HEK293 (cell line): ENCODE data around the gene ERICH6B.

Experiments used
- CTCF ChIA-PET: fragments of 350-600 bp; formaldehyde crosslinking; extraction: SDS; loops from one replicate; lab custom pipeline; 2021; ENCODE audit warnings: antibody characterized with exemption; lab: Yijun Ruan, JAX
- POLR2A ChIA-PET: fragments of 300-600 bp; formaldehyde crosslinking; extraction: SDS; loops from one replicate; lab custom pipeline; 2020; ENCODE audit warnings: antibody characterized with exemption, inconsistent platforms; lab: Yijun Ruan, JAX
- H3K27ac ChIP-seq: fragments of 200-500 bp; sonication (Bioruptor generic); 2 replicates; pipeline ENCODE4 v1.5.1; 2014; ENCODE audit warnings: low read depth, low read length, control low read depth, inconsistent platforms; ENCODE audit errors: extremely low read depth
- H3K36me3 ChIP-seq, 2 experiments: fragments of 200-500 bp in 1 of 2; sonication (Bioruptor generic) in 1 of 2; 1 replicate in 1 of 2; 2 replicates in 1 of 2; pipeline ENCODE4 v1.5.1; 2014 to 2017; ENCODE audit warnings: inconsistent platforms in 2 of 2, low read length in 2 of 2; ENCODE audit not compliant: control insufficient read depth in 2 of 2, insufficient read depth in 1 of 2
- H3K4me1 ChIP-seq: fragments of 200-500 bp; sonication (Bioruptor generic); 2 replicates; pipeline ENCODE4 v1.5.1; 2014; ENCODE audit warnings: mild to moderate bottlenecking, low read length, inconsistent platforms; ENCODE audit not compliant: control insufficient read depth, insufficient read depth
- H3K4me3 ChIP-seq: 2 replicates; pipeline ENCODE4 v1.5.1; 2011; ENCODE audit warnings: low read depth, mild to moderate bottlenecking, control low read depth, low read length, moderate library complexity
- H3K9me3 ChIP-seq: fragments of 200-500 bp; sonication (Bioruptor generic); 2 replicates; pipeline ENCODE4 v1.5.1; 2014; ENCODE audit warnings: low read depth, low read length, inconsistent platforms; ENCODE audit not compliant: control insufficient read depth, insufficient read depth
- GFI1B ChIP-seq: fragments of 450-650 bp; formaldehyde crosslinking; IDR thresholded peaks from 2 replicates; pipeline ENCODE4 v1.5.1; 2016; ENCODE audit warnings: missing biosample characterization, missing genetic modification characterization
- OVOL3 ChIP-seq: fragments of 450-650 bp; formaldehyde crosslinking; IDR thresholded peaks from 2 replicates; pipeline ENCODE4 v1.5.1; 2016; ENCODE audit warnings: missing biosample characterization, missing genetic modification characterization
- PBX3 ChIP-seq: sonication (generic); formaldehyde crosslinking; IDR thresholded peaks from 2 replicates; pipeline ENCODE4 v1.8.1; 2022; ENCODE audit warnings: mild to moderate bottlenecking, moderate library complexity, missing genetic modification reagents
- PRDM10 ChIP-seq: fragments of 450-650 bp; formaldehyde crosslinking; IDR thresholded peaks from 2 replicates; pipeline ENCODE4 v1.5.1; 2016; ENCODE audit warnings: missing biosample characterization, missing genetic modification characterization
- SCRT2 ChIP-seq: fragments of 450-650 bp; formaldehyde crosslinking; IDR thresholded peaks from 2 replicates; pipeline ENCODE4 v1.5.1; 2016; ENCODE audit warnings: missing biosample characterization, missing genetic modification characterization
- ZBTB1 ChIP-seq: fragments of 450-650 bp; formaldehyde crosslinking; IDR thresholded peaks from 2 replicates; pipeline ENCODE4 v1.5.1; 2016; ENCODE audit warnings: missing biosample characterization, missing genetic modification characterization
- ZBTB11 ChIP-seq: fragments of 450-650 bp; formaldehyde crosslinking; conservative IDR thresholded peaks from 2 replicates; pipeline ENCODE4 v1.5.1; 2016; ENCODE audit warnings: low read depth, missing biosample characterization, missing genetic modification characterization
- ZFP37 ChIP-seq: fragments of 450-650 bp; formaldehyde crosslinking; IDR thresholded peaks from 2 replicates; pipeline ENCODE4 v1.5.1; 2016; ENCODE audit warnings: missing biosample characterization, missing genetic modification characterization
- ZIC2 ChIP-seq: fragments of 450-650 bp; formaldehyde crosslinking; IDR thresholded peaks from 2 replicates; pipeline ENCODE4 v1.5.1; 2016; ENCODE audit warnings: missing biosample characterization, missing genetic modification characterization
- ZNF121 ChIP-seq: fragments of 450-650 bp; formaldehyde crosslinking; IDR thresholded peaks from 2 replicates; pipeline ENCODE4 v1.5.1; 2016; ENCODE audit warnings: missing biosample characterization, missing genetic modification characterization
- ZNF132 ChIP-seq: fragments of 450-650 bp; formaldehyde crosslinking; IDR thresholded peaks from 2 replicates; pipeline ENCODE4 v1.5.1; 2017; ENCODE audit warnings: missing biosample characterization, missing genetic modification characterization, borderline replicate concordance
- ZNF19 ChIP-seq: fragments of 450-650 bp; formaldehyde crosslinking; IDR thresholded peaks from 2 replicates; pipeline ENCODE4; 2016; ENCODE audit warnings: missing biosample characterization, missing genetic modification characterization, low read depth
- ZNF221 ChIP-seq: fragments of 450-650 bp; formaldehyde crosslinking; IDR thresholded peaks from 2 replicates; pipeline ENCODE4 v1.5.1; 2017; ENCODE audit warnings: missing biosample characterization, missing genetic modification characterization, borderline replicate concordance
- ZNF514 ChIP-seq: fragments of 450-650 bp; formaldehyde crosslinking; IDR thresholded peaks from 2 replicates; pipeline ENCODE4 v1.5.1; 2016; ENCODE audit warnings: missing biosample characterization, missing genetic modification characterization
- ZNF521 ChIP-seq: fragments of 450-650 bp; formaldehyde crosslinking; IDR thresholded peaks from 2 replicates; pipeline ENCODE4 v1.5.1; 2017; ENCODE audit warnings: missing biosample characterization, mild to moderate bottlenecking, missing genetic modification characterization
- ZNF555 ChIP-seq: fragments of 450-650 bp; formaldehyde crosslinking; conservative IDR thresholded peaks from 2 replicates; pipeline ENCODE4 v1.5.1; 2017; ENCODE audit warnings: missing biosample characterization, mild to moderate bottlenecking, missing genetic modification characterization, inconsistent platforms
- ZNF558 ChIP-seq: fragments of 450-650 bp; formaldehyde crosslinking; IDR thresholded peaks from 2 replicates; pipeline ENCODE4 v1.5.1; 2016; ENCODE audit warnings: missing biosample characterization, missing genetic modification characterization
- ZNF626 ChIP-seq: fragments of 450-650 bp; sonication (Bioruptor Pico); formaldehyde crosslinking; IDR thresholded peaks from 2 replicates; pipeline ENCODE4 v1.5.1; 2018; ENCODE audit warnings: missing biosample characterization, missing genetic modification characterization, inconsistent platforms
- ZNF654 ChIP-seq: fragments of 450-650 bp; formaldehyde crosslinking; IDR thresholded peaks from 2 replicates; pipeline ENCODE4 v1.5.1; 2016; ENCODE audit warnings: low read depth, missing biosample characterization, missing genetic modification characterization
- ZNF776 ChIP-seq: fragments of 450-650 bp; formaldehyde crosslinking; IDR thresholded peaks from 2 replicates; pipeline ENCODE4 v1.5.0; 2017; ENCODE audit warnings: missing biosample characterization, missing genetic modification characterization, borderline replicate concordance
- ZNF792 ChIP-seq: fragments of 450-650 bp; formaldehyde crosslinking; IDR thresholded peaks from 2 replicates; pipeline ENCODE4 v1.5.1; 2016; ENCODE audit warnings: missing biosample characterization, missing genetic modification characterization
- TF ChIP-seq, protein P1 (sequence below): fragments of 450-650 bp; formaldehyde crosslinking; IDR thresholded peaks from 2 replicates; pipeline ENCODE4 v1.5.1; 2017; ENCODE audit warnings: missing biosample characterization, missing genetic modification characterization

The ERICH6B gene

DNA sequence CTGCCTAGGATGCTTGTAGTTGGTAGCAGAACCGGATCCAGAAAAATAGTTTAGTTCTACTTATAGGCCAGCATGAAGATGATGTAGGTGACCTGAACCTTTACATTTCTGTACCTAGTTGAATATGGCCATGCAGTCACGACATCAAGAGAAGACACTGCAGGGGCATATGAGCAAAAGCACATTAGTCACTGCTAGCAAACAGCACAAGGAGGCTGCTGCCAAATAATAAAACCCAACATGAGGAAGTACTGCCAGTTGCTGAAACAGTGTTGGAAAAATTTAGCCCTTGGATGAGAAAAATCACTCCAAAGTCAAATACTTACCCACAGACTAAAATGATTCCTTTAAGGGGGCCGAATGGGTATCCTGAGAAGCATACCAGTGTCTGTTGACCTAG, 20.8 kb downstream of the ERICH6B start:
- Histone ChIP-seq H3K9me3 (no peaks in the 10 kb centered on the region), H3K36me3 (no peaks in the 10 kb centered on the region), H3K4me3 (no peak overlapping the region), H3K4me1 (no peaks in the 10 kb centered on the region), H3K27ac (no peak overlapping the region)
- ChIA-PET POLR2A (no interaction called here), CTCF (no interaction called here)
- no peak for TF ChIP-seq ZNF19 (tag by site-specific recombination)
- no peak for TF ChIP-seq OVOL3 (tag by site-specific recombination)
- TF ChIP-seq ZIC2 (tag by site-specific recombination): no peak
- no peak for TF ChIP-seq ZNF132 (tag by site-specific recombination)
- TF ChIP-seq ZNF558 (tag by site-specific recombination): no peak
- TF ChIP-seq SCRT2 (tag by site-specific recombination): no peak
- no peak for TF ChIP-seq ZNF654
- no peak for TF ChIP-seq PBX3 (CRISPR knock-in tag)
- TF ChIP-seq ZFP37: no peak
- TF ChIP-seq, protein P1, sequence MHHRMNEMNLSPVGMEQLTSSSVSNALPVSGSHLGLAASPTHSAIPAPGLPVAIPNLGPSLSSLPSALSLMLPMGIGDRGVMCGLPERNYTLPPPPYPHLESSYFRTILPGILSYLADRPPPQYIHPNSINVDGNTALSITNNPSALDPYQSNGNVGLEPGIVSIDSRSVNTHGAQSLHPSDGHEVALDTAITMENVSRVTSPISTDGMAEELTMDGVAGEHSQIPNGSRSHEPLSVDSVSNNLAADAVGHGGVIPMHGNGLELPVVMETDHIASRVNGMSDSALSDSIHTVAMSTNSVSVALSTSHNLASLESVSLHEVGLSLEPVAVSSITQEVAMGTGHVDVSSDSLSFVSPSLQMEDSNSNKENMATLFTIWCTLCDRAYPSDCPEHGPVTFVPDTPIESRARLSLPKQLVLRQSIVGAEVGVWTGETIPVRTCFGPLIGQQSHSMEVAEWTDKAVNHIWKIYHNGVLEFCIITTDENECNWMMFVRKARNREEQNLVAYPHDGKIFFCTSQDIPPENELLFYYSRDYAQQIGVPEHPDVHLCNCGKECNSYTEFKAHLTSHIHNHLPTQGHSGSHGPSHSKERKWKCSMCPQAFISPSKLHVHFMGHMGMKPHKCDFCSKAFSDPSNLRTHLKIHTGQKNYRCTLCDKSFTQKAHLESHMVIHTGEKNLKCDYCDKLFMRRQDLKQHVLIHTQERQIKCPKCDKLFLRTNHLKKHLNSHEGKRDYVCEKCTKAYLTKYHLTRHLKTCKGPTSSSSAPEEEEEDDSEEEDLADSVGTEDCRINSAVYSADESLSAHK (tag by site-specific recombination): no peak
- no peak for TF ChIP-seq ZNF792 (tag by site-specific recombination)
- no peak for TF ChIP-seq ZNF555 (tag by site-specific recombination)
- TF ChIP-seq ZNF626 (tag by site-specific recombination): no peak
- no peak for TF ChIP-seq ZNF221 (tag by site-specific recombination)
- no peak for TF ChIP-seq ZBTB1

- Histone ChIP-seq H3K9me3 (no peaks in the 10 kb centered on the region), H3K27ac (no peak overlapping the region), H3K36me3 (no peaks in the 10 kb centered on the region), H3K4me3 (no peak overlapping the region), H3K4me1 (no peaks in the 10 kb centered on the region)
- ChIA-PET POLR2A (no interaction called here), CTCF (no interaction called here)
- TF ChIP-seq PRDM10: no peak
- TF ChIP-seq, all 188 proteins: peak for 0
Measured at GRCh38 chr13:45594227-45594626, 21.3 kb downstream of the ERICH6B start.

- Histone ChIP-seq H3K9me3 (no peaks in the 10 kb centered on the region), H3K27ac (no peak overlapping the region), H3K4me1 (no peaks in the 10 kb centered on the region), H3K4me3 (no peak overlapping the region), H3K36me3 (no peaks in the 10 kb centered on the region)
- CTCF ChIA-PET: no interaction called here
- POLR2A ChIA-PET: no interaction called here
- TF ChIP-seq ZNF514 (no peak), ZNF521 (tag by site-specific recombination) (no peak), GFI1B (tag by site-specific recombination) (no peak), ZNF121 (tag by site-specific recombination) (no peak), ZNF776 (no peak), ZBTB11 (tag by site-specific recombination) (no peak)
Measured at GRCh38 chr13:45592758-45593157, 22.8 kb downstream of the ERICH6B start.
